AML-193 (cell line): ENCODE data around the gene TRIM47.
A peak's percentile ranks its signal among the peaks of the same experiment; 100 is the strongest.

Source experiments
- DNase-seq, 2 experiments: peaks; one replicate each; lab custom pipeline; 2025; lab: John Stamatoyannopoulos, UW

Gene TRIM47

DNA sequence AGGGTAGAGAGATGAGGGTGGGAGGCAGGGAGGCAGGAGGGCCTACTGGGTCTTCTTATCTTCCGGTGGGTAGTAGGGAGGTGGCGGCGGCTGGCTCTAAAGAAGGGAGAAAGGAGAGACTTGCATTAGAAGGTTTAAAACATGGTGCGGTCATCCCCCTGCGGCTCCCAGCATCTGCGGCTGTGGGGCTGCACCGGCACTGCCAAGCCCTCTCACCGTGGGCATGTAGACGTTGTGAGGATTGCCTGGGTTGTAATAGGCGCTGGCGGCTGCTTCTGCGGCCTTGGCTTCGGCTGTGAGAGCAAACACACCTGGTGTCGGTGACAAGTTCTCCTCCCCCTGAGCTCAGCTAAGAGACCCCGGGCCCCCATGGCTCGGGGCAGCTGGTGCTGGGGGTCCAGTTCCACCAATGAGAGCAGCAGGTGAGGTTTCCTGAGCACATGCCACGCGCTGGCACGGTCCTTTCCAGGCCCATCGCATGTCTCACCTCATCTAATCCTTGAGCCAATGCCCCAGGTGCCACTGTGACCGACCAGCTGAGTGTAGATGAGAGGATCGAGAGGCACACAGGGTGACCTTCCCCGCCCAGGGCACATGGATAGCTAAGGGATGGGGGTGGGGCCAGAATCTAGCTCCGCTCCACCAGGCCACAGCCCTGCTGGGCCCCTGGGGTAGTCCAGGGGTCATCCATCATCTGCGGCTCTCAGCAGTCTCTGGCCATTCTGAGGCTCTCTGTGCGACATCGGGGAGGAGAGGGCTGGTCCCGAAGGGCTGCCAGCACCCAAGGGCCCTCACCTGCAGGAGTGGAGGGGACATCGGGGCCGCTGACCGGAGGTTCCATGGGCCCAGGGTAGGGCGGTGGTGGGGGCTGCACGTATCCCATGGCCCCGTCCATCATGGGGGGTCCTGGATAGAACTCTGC lies 31.4 kb downstream of the TRIM47 start:
- DNase-seq, result no peak

DNA sequence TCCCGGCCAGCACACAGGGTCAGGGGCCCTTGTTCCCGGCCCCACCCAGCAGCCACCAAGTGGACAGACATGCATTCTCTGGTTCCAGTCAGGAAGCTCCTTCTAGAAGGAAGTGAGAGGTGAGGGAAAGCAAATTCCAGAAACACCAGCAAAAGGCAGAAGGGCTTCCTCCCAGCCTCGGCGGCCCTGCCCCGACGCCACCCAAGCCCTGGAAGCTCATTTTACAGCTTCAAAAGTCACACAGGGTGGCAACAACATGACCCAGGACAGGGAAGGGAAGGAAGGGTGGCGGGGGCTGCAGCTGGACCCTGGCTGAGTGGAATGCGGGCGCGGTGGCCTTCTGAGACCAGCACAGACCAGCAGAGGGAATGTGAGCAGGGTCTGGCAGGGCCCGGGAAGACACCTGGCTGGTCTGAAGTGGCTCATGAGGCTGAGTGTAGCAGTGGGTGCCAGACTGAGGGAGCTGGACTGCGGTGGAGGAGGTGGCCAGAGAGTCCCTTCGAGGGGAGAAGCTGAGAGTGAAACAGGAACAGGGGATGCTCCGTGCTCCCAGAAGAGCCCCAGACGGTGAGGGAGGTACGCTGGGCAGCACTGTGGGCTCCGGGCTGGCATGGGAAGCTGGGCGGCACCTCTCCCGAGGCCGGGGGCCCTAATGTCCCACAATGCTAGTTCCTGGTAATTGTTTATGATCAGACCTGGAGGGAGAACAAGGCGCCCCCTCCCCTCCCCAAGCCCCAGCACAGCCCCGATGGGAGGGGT lies 32.3 kb downstream of the TRIM47 start:
- DNase-seq, result no peak

DNA sequence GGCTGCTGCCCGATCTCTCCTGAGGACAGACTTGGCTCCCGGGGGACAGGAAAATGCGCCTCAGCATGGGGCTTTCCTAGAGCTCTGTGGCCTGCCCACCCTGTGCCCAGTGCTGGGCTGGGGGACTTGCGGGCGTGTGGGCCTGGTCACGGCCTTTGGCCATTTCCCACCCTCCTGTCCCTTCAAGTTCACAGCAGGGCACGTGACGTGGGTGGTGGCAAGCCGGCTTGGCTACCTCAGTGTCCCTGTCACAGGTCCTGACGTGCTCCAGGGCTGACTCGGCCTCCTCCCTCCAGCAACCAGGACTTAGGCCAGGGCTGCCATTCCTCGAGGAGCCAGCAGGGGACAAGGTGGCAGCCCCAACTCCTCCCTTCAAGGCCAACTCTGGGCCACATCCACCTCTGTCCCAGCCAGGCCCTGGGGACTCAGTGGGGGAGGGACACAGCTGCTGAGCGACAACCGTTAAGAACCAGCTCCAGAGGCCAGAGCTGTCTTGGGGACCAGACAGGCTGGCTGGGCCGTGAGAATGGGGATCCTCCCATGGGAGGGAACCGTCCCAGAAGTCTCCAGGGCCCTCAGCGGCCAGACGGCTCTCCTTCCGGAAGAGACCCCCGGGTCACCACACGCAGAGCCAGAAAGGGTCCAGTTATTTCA lies 33.2 kb downstream of the TRIM47 start:
- peak; percentile 95 to 98 for DNase-seq

DNA sequence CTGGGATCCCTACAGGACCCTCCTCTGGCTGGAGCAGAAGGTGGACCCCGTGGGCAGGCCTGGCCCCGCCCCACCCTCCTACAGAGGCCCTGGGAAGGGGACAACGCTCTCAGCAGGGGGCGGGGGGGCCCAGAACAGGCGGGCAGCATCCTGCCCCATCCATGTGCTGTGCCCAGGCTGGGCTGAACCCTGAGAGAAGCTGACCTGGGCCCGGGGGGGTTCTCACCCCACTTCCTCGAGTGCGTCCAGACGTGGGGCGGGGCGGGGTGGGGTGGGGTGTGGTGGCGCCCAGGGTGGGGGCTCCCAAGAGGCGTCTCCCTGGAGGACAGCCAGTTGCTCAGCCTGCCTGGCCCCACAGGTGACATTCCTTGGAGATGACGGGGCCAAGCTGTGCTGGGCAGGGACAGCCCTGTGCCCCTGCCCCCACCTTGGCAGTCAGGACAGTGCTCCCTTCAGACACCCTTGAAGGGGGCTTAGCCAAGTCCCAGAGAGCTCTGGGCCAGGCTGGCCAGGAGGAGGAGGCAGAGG lies 33.8 kb downstream of the TRIM47 start:
- peak in 1 of 2 experiments; percentile 72 for DNase-seq

DNA sequence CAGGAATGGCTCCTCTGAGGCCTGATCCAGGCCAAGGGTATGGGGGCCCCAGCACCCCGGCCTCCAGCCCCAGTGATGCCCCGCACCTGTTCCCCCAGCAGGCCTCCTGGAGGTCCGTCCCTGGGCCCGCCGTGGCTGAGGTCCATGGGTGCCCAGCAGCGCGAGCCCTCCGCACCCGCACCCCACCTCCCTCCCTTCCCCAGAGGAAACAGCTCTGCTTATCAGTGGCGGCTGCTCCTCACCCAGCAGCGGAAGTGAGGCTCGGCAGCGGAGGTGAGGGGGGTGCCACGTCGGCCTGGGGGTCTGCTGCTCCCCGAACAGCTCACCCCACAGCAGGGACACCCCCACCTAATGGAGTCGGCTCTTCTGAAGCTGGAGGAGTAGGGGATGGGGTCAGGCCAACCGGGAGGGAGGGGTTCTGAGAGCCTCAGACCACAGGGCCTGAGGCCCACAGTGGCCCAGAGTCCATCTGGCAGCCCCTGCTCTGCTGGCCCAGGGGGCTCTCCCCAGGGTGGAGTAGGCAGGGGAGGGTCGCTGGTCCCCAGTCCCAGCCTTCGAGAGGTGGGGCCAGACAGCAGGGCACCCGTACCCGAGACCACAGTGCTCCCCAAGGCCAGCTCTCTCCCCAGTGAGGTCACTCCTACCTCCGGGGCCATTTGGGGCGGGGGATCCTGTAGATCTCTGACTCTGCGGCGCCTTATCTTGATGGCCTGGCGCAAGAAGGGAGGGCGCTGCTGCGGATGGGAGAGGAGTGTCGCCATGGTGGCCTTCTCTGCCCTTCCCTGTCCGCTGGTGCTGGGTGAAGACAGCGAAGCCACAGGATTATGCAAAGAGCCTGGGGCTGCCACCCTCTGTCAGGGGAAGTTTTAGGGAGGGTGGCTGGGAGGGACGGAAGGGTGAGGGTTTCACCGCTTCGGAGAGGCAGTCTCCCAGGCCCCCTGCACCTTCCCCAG lies 34.5 kb downstream of the TRIM47 start, which contains the start of gene UNC13D:
Gene UNC13D, minus strand, starts transcription at position 828 of the 953 bp plus-strand sequence. Its CDS starts 67 bp downstream, at position 761.
- peak; percentile 92 to 93 for DNase-seq

DNA sequence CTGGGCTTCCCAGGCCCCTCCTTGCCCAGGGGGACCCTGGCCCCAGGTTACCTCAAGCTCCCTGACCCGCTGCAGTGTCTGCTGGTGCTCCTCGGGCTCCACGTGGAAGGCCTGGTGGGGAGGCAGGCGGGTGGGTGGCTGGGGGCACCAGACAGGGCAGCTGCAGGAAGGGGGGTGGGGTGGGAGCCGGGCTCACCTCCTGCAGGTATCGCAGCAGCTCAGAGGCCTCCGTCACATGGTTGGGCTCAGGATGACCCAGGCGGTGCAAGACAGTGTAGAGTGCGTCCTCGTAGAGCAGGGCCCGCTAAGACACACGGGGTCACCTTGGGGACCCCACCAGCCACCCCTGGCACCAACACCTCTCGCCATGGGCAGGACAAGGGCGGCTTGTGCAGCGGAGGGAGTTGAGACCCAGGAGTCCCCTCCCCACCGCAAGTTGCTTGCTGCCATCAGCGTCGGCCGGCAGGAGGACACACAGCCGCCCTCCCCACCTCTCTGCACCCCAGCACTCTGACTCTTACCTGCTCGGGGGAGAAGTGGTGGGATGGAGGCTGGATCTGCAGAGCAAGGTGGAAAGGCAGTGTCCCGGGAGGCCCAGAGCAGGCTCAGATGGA lies 35.3 kb downstream of the TRIM47 start:
- no peak for DNase-seq

DNA sequence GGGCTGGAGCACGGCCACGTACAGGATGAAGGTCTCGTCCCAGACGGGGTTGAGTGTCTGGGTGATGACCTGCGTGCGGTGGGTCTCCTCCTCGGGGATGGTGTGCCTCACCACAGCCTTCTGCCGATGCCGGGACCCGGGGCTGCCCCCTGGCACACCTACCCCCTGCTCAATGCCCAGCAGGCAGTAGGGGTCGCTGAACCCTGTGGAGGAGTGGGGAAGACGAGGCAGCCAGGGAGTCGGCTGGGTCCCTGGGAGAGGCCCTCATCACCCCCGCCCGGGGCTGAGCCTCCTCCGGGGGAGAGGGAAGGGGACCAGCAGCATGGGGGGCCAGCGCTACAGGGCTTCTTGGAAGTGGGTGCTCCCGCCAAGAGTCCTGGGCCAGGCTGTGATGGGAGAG lies 36.0 kb downstream of the TRIM47 start:
- DNase-seq, result no peak

DNA sequence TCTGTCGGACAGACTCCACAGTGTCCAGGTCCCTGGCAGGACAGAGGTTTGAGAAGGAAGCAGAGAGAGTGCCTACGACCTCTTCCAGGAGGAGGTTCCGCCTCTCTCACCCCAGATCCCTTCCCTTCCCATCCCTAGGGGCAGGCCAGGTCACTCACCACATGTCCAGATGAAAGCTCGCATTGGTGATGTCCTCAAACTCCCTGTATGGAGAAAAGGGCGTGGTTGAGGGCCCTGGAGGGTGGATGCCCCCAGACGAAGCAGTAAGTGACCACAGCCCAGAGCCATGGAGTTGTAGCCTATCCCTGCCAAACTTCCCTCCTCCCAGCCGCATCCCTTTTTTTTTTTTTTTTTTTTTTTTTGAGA lies 37.6 kb downstream of the TRIM47 start:
- DNase-seq, result no peak

DNA sequence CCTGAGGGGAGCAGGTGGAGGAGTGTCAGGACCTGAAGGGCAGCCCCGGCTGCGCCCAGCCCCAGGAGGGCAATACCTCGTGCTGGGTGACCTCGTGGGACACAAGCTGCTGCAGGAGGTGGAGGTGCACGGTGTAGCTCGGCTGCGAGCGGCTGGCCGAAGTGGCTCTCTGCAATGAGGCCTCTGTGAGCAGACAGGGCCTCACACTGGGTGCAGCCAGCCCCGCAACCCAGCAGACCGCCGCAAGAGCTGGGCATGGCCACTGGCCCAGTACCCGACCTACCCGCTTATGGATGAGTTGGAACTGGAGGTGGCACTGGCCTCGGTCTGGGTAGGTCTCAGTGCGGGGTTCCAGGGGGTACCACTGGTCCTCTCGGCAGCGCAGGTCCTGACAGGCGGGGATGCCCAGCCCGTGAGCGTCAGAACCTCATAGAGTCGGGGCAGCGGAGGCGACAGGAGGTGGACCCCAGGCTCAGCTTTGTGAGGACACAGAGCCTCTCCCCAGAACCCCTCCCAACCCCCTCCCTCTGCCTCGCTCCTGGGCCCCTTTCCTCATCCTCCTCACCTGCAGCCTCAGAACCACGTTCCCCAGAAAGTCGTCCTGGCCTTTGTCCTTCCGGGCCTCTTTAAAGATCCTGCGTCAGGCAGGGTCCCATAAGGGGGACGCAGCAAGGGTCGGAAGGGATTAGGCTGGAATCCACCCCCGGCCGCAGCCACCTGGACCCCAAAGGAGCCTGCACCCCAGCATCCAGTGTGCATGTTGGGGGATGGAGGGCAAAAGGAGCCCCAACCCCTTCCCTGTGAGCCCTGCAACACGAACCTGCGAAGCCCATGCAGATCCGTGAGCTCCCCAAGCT lies 38.2 kb downstream of the TRIM47 start:
- no peak for DNase-seq

DNA sequence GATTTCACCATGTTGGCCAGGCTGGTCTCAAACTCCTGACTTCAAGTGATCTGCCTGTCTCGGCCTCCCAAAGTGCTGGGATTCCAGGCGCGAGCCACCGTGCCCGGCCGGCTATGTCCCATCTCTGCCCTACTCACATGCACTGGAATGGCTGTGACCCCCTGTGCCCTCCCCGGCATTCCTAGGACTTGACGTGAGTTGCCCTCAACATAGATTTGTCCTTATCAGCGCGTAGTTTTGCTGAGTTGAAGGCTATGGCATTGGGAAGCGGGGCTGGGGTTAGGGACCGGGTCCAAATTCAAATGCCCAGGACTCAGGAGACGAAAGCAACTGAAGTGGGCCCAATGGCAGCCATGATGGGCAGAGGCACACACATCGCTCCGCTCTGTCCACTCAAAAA lies 40.0 kb downstream of the TRIM47 start:
- no peak for DNase-seq

DNA sequence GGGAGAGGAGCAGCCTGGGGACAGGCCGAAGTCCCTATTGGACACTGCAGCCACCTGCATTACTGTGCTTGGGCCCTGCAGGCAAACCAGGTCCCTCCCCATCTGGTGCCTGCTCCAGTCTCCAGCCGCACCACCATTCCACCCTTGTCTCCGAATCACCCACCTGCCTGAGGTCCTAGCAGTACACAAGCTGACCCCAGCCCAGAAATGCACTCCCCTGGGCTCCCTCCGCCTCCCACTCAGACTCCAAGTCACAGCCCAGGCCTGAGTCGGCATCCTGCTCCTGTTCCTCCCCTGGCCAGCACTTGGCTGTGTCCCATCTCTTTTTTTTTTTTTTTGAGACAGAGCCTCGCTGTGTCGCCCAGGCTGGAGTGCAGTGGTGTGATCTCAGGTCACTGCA lies 40.5 kb downstream of the TRIM47 start:
- DNase-seq, result no peak

DNA sequence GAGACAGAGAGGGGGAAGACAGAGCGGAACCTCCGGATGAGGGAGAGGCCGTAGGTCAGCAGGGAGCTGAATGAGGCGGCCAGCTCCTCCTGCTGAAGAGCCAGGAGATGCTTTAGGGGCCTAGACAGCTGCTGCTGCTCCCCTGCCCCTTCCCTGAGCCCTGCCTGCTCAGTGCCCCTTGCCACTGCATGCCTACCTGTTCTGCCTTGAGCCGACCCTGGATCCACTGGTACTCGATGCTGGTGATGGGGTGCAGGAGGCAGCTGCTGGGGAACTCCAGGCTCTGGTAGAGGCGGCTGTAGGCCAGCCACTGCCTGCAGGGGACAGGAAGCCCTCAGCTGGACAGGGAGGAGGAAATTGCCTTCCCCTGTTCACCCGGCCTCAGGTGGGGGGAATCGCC lies 41.8 kb downstream of the TRIM47 start:
- DNase-seq, result no peak

DNA sequence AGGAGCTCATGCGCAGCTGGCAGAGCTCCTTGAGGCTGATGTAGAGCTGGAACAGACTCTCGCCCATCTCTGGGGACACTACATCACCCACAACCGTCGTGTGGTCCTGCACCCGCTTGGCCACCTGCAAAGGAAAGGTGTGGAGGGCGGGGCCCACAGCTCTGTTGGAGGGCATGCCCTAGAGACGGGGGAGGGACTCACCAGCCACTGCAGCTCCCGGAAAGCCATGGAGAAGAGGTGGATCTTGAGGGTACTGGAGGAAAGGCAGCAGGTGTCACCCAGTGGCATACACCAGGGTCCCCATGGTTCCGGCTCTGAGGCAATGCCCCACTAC lies 42.8 kb downstream of the TRIM47 start:
- no peak for DNase-seq

DNA sequence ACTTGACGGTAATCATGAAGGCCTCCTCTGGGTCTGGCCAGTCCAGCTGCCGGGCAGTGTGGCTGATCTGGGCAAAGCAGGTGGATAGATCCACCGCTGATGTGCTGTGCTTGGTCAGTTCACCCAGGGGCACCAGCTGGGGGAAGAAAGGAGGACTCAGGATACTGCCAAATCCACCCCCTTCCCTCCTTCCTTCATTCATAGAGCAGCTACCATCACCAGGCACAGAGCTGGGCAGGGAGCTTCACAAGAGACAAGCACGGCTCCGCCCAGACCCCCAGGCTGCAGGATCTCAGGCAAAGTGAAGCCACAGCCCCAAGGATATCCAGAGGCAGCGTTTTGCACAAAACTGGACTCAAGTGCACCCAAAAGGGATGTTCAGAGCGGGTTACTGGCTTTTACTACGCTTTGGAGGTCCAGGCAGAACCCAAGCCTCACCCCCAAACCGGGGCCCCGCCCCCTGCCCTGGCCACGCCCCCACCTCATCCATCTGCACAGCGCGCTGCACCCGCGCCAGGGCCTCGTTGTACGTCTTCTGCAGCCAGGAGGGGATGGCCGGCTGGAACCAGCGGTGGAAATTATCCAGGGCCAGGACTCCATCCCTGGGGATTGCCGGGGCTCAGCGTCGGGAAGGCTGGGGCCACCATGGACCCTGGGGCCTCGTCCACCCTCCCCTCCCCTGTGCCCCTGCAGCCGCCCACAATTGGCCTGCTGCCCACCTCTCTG lies 43.3 kb downstream of the TRIM47 start:
- DNase-seq, result no peak

DNA sequence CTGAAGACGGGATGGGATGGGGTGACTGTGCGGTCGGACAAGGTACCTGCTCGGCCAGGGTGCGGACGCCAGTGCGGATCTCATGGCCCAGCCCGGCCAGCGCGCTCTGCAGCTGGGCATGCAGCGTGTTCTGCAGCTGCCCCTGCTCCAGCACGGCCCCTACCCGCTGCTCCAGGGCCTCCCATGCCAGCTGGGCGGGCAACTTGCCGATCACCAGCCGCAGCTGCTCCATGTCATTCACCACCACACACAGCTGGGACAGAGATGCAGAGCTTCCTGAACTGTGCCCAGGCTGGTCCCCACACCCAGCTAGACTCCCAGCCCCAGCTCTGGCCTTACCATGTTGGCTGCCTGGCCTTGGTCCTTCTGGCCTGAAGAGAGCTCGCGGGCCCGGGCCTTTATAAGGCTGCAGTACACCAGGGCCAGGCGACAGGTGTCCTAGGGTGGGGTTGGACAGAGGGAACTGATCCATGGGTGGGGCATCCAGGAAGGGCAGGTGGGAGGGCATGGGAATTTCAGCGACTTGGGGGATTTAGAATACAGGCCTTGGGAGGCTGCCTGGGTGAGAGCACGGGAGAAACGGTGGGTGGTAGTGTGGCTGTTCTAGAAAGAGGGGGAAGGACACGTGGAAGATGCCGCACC lies 44.0 kb downstream of the TRIM47 start:
- DNase-seq, result no peak

DNA sequence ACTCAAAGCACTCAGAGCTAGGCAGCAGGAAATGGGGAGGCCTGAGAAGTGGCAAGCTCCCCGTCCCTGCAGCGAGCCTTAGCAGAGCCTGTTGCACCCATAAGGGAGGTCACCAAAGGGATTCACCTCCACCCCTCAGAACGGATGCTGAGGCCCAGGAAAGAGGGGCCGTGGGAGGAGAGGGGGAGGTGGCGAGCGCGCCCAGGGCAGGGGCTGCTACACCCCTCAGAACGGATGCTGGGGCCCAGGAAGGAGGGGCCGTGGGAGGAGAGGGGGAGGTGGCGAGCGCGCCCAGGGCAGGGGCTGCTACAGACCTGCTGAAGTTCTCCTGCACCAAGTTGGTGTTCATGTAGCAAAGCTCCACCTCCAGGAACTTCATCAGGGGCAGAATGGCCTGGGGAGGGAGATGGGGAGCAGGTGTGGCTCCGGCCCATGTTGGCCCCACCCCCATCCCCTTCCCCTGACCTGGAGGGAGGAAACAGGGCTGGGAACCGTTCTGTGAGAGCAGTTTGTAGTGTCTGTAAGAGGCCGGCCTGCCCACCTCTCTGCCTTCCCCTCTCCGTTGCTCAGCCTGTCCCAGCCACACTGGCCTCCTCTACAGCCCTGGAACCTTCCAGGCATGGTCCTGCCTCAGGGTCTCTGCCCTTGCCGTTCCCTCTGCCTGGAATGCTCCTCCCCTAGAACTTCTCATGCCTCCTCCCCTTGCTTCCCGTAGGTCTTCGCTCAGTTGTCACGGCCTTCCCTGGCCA lies 45.6 kb downstream of the TRIM47 start:
- DNase-seq, result no peak

DNA sequence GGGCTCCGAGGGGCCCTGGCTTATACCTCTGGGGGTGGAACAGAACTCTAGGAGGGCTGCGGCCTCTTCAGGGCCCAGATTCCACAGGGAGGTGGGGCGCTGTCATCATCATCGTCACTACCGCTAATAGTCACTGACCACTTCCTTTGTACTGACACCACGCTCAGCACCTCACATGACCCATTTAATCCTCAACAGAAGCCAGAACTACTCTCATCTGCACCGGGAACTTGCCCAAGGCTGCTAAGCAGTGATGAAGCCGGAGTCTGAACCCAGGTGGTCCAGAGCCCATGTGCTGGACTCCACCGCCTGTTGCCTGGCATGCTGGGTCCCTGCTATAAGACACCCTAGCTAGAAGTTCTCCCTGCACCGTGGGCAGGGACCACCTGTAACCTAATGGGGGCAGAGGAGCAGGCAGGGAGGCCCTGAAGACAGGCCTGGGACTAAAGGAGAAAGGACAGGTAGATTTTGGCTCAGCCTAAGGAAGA lies 46.2 kb downstream of the TRIM47 start:
- peak in 1 of 2 experiments; percentile 14 for DNase-seq
